Naive B cell (primary cell): ENCODE results near the gene TMEM247. TPM values are rescaled to one million over a fixed set of nuclear protein-coding genes. Genes with fewer than 3 reads are reported as not detected.

Experiments used
- ATAC-seq, 2 donors: fragments of 150-1000 bp; cut with Tn5 transposase; 2 replicates each; pipeline ENCODE4 v1.10.0; 2021; ENCODE audit warnings: low read depth in 2 of 2, mild to moderate bottlenecking in 2 of 2, moderate library complexity in 2 of 2
- DNase-seq: peaks from one replicate; pipeline ENCODE4 v3.0.0; 2022
- H3K27ac Mint-ChIP-seq, 6 donors: one replicate each; pipeline ENCODE4 v1.8.0; 2020 to 2022; ENCODE audit warnings: mild to moderate bottlenecking in 6 of 6, mixed read lengths in 6 of 6, moderate library complexity in 5 of 6, inconsistent platforms in 2 of 6
- H3K27me3 Mint-ChIP-seq, 3 donors: one replicate each; pipeline ENCODE4 v1.8.0; 2021 to 2022; ENCODE audit warnings: mixed read lengths in 3 of 3, mild to moderate bottlenecking in 1 of 3
- H3K36me3 Mint-ChIP-seq, 2 donors: one replicate each; pipeline ENCODE4 v1.8.0; 2020 to 2022; ENCODE audit warnings: mixed read lengths in 2 of 2, inconsistent platforms in 1 of 2, mild to moderate bottlenecking in 1 of 2
- H3K4me1 Mint-ChIP-seq, 3 donors: one replicate each; pipeline ENCODE4 v1.8.0; 2020 to 2022; ENCODE audit warnings: mixed read lengths in 3 of 3, inconsistent platforms in 1 of 3, mild to moderate bottlenecking in 1 of 3, moderate library complexity in 1 of 3
- H3K4me3 Mint-ChIP-seq, 8 donors: one replicate each; pipeline ENCODE4 v1.8.0; 2020 to 2022; ENCODE audit warnings: mild to moderate bottlenecking in 8 of 8, mixed read lengths in 8 of 8, moderate library complexity in 8 of 8, inconsistent platforms in 2 of 8
- H3K9me3 Mint-ChIP-seq, 7 donors: one replicate each; pipeline ENCODE4 v1.8.0; 2020 to 2022; ENCODE audit warnings: mixed read lengths in 7 of 7, mild to moderate bottlenecking in 5 of 7, inconsistent platforms in 2 of 7, moderate library complexity in 1 of 7
- polyA plus RNA-seq, 6 donors: library from polyadenylated mRNA; unstranded; fragments of 300-500 nt; fragmentation: Illumina TruSeq; gene quantifications; one replicate each; pipeline ENCODE4 v1.2.3, GENCODE V29; 2021; ENCODE audit warnings: low read depth in 6 of 6

The TMEM247 gene
- polyA plus RNA-seq, 6 donors from 2014 or later = not detected

GRCh38 chr2:46445556-46445955 is 33.8 kb upstream of the TMEM247 start:
- Mint-ChIP-seq H3K4me1 (no peaks in the 10 kb centered on the region), H3K27me3 (peaks cover 22 to 35% (median 26%) of the 10 kb centered on the region in 3 donors), H3K4me3 (no peak overlapping the region), H3K36me3 (peaks cover 0 to 4% of the 10 kb centered on the region in 2 donors), H3K9me3 (peaks cover 0 to 26% (median 16%) of the 10 kb centered on the region in 7 donors), H3K27ac (no peak overlapping the region)
- DNase-seq (no peak), ATAC-seq (no peak)

GRCh38 chr2:46446871-46447568 is 32.3 kb upstream of the TMEM247 start:
- peaks cover 0 to 26% (median 16%) of the 10 kb centered on the region in 7 donors for H3K9me3 Mint-ChIP-seq
- no peak overlapping the region for H3K4me3 Mint-ChIP-seq
- ATAC-seq (no peak), DNase-seq (no peak)
- peaks cover 0 to 4% of the 10 kb centered on the region in 2 donors for H3K36me3 Mint-ChIP-seq
- no peak overlapping the region for H3K27ac Mint-ChIP-seq
- no peaks in the 10 kb centered on the region for H3K4me1 Mint-ChIP-seq
- H3K27me3 Mint-ChIP-seq = peaks cover 22 to 35% (median 26%) of the 10 kb centered on the region in 3 donors

GRCh38 chr2:46447649-46448048 is 31.7 kb upstream of the TMEM247 start:
- H3K27me3 Mint-ChIP-seq = peaks cover 22 to 35% (median 26%) of the 10 kb centered on the region in 3 donors
- no peaks in the 10 kb centered on the region for H3K4me1 Mint-ChIP-seq
- DNase-seq (no peak), ATAC-seq (no peak)
- H3K4me3 Mint-ChIP-seq = no peak overlapping the region
- peaks cover 0 to 4% of the 10 kb centered on the region in 2 donors for H3K36me3 Mint-ChIP-seq
- H3K9me3 Mint-ChIP-seq = peaks cover 0 to 26% (median 16%) of the 10 kb centered on the region in 7 donors
- H3K27ac Mint-ChIP-seq = no peak overlapping the region

GRCh38 chr2:46448111-46448510 is 31.3 kb upstream of the TMEM247 start:
- Mint-ChIP-seq H3K4me3 (no peak overlapping the region), H3K27me3 (peaks cover 22 to 30% (median 22%) of the 10 kb centered on the region in 3 donors), H3K4me1 (no peaks in the 10 kb centered on the region), H3K9me3 (peaks cover 0 to 26% (median 16%) of the 10 kb centered on the region in 7 donors), H3K27ac (no peak overlapping the region), H3K36me3 (peaks cover 0 to 4% of the 10 kb centered on the region in 2 donors)
- no peak for ATAC-seq
- DNase-seq = no peak

GRCh38 chr2:46448641-46449040 is 30.7 kb upstream of the TMEM247 start:
- no peaks in the 10 kb centered on the region for H3K4me1 Mint-ChIP-seq
- DNase-seq (no peak), ATAC-seq (no peak)
- peaks cover 0 to 26% (median 16%) of the 10 kb centered on the region in 7 donors for H3K9me3 Mint-ChIP-seq
- H3K27ac Mint-ChIP-seq = no peak overlapping the region
- H3K27me3 Mint-ChIP-seq = peaks cover 22 to 25% (median 25%) of the 10 kb centered on the region in 3 donors
- H3K36me3 Mint-ChIP-seq = peaks cover 0 to 4% of the 10 kb centered on the region in 2 donors
- no peak overlapping the region for H3K4me3 Mint-ChIP-seq

GRCh38 chr2:46449700-46450099 is 29.7 kb upstream of the TMEM247 start:
- H3K4me1 Mint-ChIP-seq = no peaks in the 10 kb centered on the region
- no peak overlapping the region for H3K27ac Mint-ChIP-seq
- peaks cover 0 to 24% (median 13%) of the 10 kb centered on the region in 7 donors for H3K9me3 Mint-ChIP-seq
- peaks cover 0 to 4% of the 10 kb centered on the region in 2 donors for H3K36me3 Mint-ChIP-seq
- no peak overlapping the region for H3K4me3 Mint-ChIP-seq
- ATAC-seq (no peak), DNase-seq (no peak)
- peaks cover 20 to 30% (median 22%) of the 10 kb centered on the region in 3 donors for H3K27me3 Mint-ChIP-seq

- peaks cover 0 to 9% (median 2%) of the 10 kb centered on the region in 7 donors for H3K9me3 Mint-ChIP-seq
- no peak for ATAC-seq
- H3K36me3 Mint-ChIP-seq = no peaks in the 10 kb centered on the region
- peaks cover 20 to 30% (median 26%) of the 10 kb centered on the region in 3 donors for H3K27me3 Mint-ChIP-seq
- H3K4me1 Mint-ChIP-seq = no peaks in the 10 kb centered on the region
- no peak overlapping the region for H3K27ac Mint-ChIP-seq
- H3K4me3 Mint-ChIP-seq = no peak overlapping the region
- DNase-seq = no peak
Observed at GRCh38 chr2:46451131-46451711, 28.1 kb upstream of the TMEM247 start.

GRCh38 chr2:46456789-46457188 is 22.6 kb upstream of the TMEM247 start:
- Mint-ChIP-seq H3K4me1 (peaks cover 7 to 8% (median 7%) of the 10 kb centered on the region in 3 donors), H3K9me3 (no peaks in the 10 kb centered on the region), H3K27me3 (peaks cover 5 to 14% (median 13%) of the 10 kb centered on the region in 3 donors), H3K36me3 (no peaks in the 10 kb centered on the region), H3K27ac (peak overlapping the region in 1 of 6 donors; percentile 16), H3K4me3 (no peak overlapping the region)
- DNase-seq (no peak), ATAC-seq (no peak)

GRCh38 chr2:46458763-46459500 is 20.4 kb upstream of the TMEM247 start:
- no peaks in the 10 kb centered on the region for H3K36me3 Mint-ChIP-seq
- no peak for DNase-seq
- H3K27me3 Mint-ChIP-seq = peaks cover 0 to 13% (median 11%) of the 10 kb centered on the region in 3 donors
- H3K4me3 Mint-ChIP-seq = no peak overlapping the region
- H3K27ac Mint-ChIP-seq = peak overlapping the region in 1 of 6 donors; percentile 21
- ATAC-seq = no peak
- H3K4me1 Mint-ChIP-seq = peaks cover 10 to 17% (median 11%) of the 10 kb centered on the region in 3 donors
- H3K9me3 Mint-ChIP-seq = no peaks in the 10 kb centered on the region

GRCh38 chr2:46459694-46460093 is 19.7 kb upstream of the TMEM247 start:
- ATAC-seq (no peak), DNase-seq (no peak)
- H3K27me3 Mint-ChIP-seq = peaks cover 0 to 13% (median 9%) of the 10 kb centered on the region in 3 donors
- no peaks in the 10 kb centered on the region for H3K9me3 Mint-ChIP-seq
- peak overlapping the region in 2 of 6 donors; percentile 9 to 62 for H3K27ac Mint-ChIP-seq
- peaks cover 17 to 23% (median 18%) of the 10 kb centered on the region in 3 donors for H3K4me1 Mint-ChIP-seq
- H3K36me3 Mint-ChIP-seq = no peaks in the 10 kb centered on the region
- no peak overlapping the region for H3K4me3 Mint-ChIP-seq

- no peak for ATAC-seq
- no peak for DNase-seq
- Mint-ChIP-seq H3K4me3 (no peak overlapping the region), H3K4me1 (peaks cover 18 to 23% (median 18%) of the 10 kb centered on the region in 3 donors), H3K27ac (no peak overlapping the region), H3K36me3 (no peaks in the 10 kb centered on the region), H3K27me3 (peaks cover 0 to 10% (median 9%) of the 10 kb centered on the region in 3 donors), H3K9me3 (no peaks in the 10 kb centered on the region)
Observed at GRCh38 chr2:46460241-46460921, 19.0 kb upstream of the TMEM247 start.

- Mint-ChIP-seq H3K4me3 (peak overlapping the region; percentile 23 to 72 (median 56)), H3K4me1 (peaks cover 18 to 23% (median 18%) of the 10 kb centered on the region in 3 donors), H3K27ac (peak overlapping the region in 5 of 6 donors; percentile 15 to 88 (median 57)), H3K9me3 (no peaks in the 10 kb centered on the region), H3K36me3 (no peaks in the 10 kb centered on the region), H3K27me3 (peaks cover 0 to 9% (median 8%) of the 10 kb centered on the region in 3 donors)
- ATAC-seq (peak; percentile 36 to 49), DNase-seq (peak; percentile 58)
Observed at GRCh38 chr2:46461011-46461674, 18.2 kb upstream of the TMEM247 start.
